HG02763 (cell line): ENCODE measurements around the gene DHCR7.

Experiments
- ATAC-seq: cut with Tn5 transposase; IDR thresholded peaks from one replicate; pipeline ENCODE4 v1.9.1; 2021; ENCODE audit warnings: mild to moderate bottlenecking, moderate library complexity; ENCODE audit not compliant: unreplicated experiment

Gene DHCR7

DNA sequence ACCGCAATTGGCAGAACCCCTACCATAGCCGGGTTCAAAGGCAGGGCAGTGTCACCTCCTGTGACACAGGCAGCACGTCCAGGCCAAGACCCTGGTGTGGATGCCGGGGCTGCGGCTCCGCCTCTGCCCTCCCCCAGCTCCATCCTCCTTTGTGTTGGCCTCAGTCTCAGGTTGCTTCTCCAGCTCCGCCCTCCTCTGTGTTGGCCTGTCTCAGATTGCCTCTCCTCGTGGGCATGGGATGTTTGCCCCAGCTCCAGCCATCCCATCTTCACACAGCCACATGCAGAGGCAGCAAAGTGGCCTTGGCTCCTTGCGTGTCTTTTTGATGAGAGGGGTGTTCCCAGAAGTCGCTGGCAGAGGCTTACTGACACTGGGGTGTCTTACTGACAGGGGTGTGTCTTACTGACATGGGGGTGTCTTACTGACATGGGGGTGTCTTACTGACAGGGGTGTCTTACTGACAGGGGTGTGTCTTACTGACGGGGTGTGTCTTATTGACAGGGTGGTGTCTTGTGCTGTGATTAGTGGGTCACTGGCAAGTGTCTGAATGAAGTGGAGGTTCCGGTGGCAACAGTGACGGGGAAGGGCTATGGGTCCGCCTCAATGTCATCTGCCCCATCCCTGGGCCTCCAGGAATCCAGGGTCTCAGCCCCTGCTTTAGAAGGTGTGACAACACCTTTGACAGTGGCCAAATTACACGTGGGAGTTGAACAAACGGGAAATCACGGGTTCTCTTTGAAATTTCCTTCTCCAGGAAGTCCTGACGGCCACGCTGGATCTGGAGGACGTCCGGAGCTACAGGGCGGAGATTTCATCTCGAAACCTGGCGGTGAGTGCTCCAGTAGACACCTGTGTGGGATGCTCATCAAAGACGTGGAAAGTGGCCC is 29.7 kb upstream of the DHCR7 start:
- ATAC-seq: no peak

DNA sequence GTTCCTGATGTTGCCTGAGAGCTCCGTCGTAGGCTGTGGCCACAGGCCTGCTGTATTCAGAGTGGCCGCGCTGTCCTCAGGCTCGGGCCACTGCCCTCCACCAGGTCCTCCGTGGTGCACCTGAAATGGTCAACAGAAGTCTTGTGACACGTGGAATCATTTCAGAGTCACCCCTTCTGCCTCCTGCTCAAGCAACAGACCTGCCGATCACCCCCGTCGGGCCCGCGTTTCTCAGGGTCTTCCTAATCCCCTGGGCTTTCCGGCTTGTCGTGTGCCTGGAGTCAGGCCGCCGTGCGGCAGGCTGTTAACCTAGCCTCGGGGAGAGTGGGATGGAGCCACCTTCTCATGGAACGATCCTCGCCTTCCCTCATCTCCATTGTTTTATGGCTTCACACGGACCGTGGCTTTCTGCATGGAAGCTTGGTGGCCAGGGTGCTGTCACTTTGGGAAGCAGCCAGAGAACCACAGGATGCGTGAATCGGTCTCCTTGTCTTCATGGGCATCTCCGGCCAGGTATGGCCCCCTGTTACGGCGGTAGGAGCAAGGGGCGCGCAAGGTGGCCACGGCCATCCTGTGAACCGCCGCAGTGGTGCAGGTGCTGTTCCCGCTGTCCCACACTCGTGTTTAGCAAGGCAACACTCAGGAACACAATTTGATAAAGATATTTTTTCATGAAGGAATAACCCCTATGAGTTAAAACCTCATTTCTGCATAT is 28.9 kb upstream of the DHCR7 start:
- ATAC-seq: no peak

DNA sequence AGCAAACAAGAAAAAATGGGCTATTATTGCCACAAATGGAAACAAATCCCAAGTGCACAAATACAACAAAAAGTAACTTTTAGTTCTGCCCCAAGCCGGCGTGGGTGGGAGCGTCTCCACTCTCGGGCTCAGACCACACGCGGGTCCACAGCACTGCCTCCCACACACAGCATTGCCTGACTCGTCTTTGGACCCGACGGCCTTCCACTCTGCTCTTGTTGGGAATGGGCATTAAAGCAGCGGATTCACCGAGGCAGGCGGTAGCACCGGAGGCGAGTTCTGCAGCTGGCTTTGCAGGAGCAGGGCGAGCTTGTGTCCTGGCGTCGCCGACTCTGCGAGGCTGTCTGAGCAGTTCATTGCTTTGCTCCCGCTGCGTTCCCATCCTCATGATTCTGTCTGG is 27.8 kb upstream of the DHCR7 start:
- no peak for ATAC-seq

DNA sequence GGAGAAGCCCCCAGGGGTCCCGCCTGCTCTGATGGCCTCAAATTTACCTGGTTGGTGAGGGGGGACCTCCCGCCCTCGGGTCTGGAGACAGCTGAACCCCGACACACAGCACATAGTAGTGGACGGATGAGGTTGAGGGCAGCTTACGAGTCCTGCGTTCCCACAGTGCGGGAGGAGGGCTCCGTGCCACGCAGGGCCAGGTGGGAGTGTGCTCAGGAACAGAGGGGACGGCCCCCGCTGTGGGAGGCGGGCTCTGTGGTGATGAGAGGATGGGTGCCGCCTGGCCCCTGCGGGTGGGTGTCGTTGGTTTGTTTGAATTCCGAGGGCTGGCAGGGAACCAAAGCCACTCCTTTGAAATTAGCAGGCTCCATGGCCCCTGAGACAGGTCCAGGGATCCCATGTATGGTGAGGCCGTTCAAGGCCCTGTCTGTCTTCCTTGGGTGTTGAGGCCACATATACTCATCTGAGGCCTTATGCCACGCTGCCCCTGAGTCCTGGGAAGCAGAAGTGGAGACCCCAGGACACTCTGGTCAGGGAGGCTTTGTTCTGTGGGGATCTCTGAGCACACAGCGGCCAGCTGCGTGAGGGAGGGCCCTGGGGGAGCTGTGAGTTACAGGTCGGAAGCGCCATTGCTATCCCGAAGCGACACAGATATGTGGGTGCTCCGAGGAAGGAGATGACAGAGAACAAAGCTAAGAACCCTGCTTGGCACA is 26.7 kb upstream of the DHCR7 start:
- ATAC-seq: no peak

DNA sequence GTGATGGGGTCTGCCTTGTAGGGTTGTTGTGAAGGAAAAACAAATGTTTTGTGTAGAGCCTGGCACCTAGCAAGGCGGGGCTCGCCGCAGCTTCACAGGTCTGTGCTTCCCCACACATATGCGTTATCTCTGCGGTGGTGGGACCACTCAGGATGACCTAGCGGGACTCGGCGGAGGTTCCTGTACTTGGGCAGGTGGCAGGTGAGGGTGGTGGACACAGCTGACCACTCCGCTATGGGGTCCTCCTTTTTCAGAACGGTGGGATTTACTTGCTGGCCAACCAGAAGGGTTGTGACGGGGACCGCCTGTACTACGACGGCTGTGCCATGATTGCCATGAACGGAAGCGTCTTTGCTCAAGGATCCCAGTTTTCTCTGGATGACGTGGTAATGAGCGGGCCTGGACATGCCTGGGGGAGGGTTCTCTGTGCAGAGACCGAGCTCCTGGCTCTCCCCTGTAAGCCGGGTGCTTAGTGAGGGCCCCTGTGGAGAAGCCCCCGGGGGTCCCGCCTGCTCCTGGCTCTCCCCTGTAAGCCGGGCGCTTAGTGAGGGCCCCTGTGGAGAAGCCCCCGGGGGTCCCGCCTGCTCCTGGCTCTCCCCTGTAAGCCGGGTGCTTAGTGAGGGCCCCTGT is 26.1 kb upstream of the DHCR7 start:
- no peak for ATAC-seq

DNA sequence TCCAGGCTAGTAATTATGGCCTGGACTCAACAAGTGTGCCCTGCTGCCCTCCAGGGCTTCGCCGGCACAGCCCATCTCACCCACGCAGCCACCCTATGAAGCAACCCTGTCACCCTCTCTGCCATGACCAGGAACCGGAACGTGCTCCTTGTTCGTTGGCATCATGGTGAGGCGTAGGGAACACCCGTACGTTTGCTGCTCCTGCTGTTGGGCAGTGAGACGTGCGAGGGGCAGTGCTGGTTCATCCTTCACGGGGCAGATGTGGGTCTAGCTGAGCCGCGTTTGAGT is 25.5 kb upstream of the DHCR7 start:
- ATAC-seq: no peak

DNA sequence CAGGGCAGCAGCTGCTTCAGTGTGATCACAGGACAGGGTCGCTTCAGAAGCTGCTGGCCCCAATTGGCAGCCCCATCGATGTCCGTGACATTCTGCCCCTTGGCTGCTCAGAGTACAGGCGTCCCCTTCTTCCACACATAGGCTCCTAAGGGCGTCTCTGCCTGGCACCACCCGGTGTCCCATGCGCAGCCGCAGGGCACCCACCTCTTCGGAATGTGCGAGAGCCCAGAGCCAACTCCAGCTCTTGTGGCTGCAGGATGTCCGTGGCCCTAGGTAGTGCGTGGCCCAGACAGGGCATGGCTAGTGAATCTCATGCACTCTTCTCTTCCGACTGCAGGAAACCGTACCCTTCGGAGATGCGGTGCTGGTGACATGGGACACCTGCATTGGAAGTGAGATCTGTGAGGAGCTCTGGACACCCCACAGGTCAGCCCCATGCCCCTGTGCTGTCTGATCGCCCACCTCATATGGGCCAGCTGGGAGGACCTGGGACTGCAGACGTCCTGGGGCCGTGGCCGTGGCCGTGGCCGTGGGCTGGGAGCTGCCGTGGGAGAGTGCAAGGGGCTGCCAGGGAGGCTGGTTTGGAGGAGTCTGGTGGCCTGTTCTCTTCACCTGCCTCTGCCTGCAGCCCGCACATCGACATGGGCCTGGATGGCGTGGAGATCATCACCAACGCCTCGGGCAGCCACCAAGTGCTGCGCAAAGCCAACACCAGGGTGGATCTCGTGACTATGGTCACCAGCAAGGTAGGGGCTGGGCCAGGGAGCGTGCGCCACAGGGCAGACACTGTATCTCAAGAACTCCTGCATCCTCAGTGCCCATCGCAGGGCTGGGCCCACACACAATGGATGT is 25.0 kb upstream of the DHCR7 start:
- ATAC-seq: no peak

DNA sequence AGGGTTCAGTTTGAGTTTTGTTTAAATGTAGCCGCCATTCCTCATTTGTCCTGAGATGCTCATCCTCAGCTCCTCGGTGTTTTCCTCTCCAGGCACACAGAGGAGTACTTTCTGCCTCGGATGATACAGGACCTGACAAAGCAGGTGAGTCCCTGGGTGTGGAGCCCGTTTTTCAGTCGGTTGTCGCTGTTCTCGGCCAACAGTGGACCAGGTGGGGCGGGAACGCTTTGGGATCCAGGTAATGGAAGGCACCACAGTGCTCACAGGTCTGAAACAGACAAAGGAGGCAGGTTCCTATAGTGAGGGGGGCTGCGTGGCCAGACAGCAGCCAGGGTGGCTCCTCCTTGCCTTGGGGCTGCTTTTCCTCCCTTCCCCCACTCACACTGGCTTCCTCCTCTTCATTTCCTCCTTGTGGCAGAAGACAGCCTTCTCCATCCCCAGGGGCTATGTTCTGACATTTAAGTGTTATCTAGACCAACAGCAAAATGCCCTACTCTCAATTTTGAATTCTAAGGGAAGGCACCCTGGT is 24.2 kb upstream of the DHCR7 start:
- no peak for ATAC-seq

DNA sequence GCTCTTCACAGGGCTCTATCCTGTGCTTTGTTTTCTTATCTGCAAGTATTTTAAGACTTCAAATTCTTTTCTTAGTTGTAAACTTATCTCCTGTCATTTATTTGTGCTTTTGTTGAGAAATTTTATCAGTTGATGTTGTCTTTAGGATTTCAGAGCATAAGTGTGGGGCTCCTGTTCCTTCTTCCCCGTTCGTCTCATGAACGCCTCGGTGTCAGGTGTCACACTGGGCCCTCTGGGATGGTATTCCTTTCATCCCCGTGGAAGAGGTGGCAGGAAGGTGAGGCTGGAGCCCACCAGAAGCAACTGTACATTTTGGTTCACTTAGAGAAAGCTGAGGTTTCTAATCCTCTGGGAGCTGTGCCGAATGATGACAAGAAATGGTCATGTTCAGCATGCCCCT is 22.8 kb upstream of the DHCR7 start:
- no peak for ATAC-seq

DNA sequence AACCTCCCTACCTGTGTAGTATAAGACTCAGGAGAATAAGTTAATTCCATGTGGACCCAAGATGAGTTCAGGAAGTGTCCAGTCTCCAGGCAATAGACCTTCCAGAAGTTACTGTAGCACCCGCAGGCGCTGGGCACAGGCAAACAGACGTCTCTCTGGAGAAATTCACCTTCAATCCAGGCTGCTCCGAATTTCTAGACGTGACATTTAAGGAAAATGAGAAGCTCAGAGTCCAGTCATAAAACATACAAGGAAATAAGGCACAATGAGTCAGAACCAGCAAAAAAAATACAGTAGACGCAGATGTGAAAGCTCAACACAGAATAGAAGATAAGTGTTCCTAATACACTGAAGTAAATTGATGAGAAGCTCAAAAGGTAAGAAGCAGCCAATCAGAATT is 19.0 kb upstream of the DHCR7 start:
- no peak for ATAC-seq

DNA sequence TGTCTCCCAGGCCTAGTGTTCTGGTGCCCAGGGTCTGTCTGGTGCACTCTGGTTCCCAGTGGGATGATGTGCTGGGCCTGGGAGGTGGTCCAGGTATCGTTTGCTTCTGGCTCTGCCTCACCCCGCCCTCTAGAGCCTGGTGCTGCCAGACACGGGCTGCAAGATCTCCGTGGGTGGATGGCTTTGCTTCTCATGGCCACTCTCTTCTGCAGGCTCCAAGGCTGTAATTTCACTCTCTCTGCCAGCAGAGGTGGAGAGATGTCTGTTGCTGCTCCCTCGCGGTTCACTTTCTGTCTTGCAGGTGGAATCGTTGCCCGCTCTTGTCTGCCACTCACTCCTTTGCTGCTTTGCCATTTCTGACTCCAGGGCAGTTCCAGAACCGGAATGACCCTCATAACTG is 18.2 kb upstream of the DHCR7 start:
- no peak for ATAC-seq

DNA sequence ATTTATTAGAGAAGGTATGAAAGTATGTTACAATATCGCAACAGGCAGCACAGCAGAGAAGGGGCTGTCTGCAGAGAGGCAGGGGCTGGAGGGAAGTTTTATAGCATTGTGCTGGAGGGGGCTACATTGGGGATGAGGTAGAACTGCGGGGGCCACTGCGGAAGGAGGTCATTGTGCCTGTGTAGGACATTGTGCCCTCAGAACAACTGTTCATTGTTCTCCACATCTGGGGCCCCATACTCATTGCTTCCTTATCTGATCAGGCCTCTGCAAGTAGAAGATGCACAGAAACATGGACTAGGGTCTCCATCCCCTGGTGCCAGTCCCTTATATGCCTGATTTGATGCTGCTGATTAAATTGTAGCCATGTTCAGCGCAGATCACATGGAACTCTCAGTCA is 16.9 kb upstream of the DHCR7 start:
- ATAC-seq: no peak

DNA sequence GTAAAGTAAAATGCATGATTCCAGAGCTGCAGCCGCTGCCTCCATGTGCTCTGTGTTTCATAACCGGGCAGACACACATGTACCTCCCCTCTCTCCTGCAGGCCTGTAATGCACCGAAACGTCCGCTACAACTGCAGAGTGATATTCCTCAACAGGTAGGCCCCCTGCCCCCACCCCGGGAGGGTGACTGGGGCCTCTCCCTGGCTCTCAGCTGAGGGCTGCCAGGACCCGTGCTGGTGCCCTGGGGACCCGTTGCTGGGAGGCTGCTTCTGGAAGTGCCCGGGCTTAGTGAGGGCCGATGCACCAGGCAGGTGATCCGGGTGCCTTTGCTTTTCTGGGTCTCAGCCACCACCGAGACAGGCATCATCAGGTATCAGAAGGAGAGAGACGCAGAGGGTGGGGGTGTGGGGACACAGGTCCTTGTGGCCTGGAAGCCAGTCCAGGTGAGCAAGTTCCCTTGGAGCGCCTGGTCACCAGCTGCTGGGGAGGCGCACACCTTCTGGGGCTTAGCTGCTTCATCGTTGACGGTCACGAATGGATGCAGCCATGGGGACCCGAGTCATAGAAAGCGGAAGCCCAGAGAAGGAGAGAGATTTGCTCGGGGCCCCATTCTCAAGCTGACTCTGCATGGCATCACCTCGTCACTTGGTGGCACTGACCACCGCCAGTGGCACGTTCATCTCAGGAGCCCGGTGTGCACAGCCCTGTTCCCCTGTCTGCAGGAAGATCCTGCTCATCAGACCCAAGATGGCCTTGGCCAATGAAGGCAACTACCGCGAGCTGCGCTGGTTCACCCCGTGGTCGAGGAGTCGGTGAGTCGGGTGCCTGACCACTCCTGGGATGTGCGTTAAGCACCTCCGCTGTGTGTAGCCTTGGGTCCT is 15.4 kb upstream of the DHCR7 start:
- no peak for ATAC-seq

DNA sequence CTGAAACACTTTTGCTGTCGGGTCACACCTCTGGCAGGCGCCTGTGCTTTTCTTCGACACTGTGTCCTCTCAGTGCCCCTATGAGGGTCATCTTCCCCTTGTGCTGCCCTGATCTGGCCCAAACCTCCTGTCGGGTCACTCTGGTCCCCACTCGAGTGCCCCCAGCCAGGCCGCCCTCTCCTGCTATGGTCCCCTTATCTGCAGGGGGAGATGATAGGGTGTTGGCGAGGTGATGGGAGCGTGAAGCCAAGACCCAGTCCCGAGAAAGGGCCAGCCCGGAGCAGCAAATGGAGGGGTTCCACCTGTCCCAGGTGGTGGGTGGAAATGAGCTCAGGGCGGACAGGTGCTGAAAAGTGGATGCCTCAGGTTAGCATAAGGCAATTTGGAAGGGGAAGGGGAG is 14.5 kb upstream of the DHCR7 start:
- ATAC-seq: no peak

DNA sequence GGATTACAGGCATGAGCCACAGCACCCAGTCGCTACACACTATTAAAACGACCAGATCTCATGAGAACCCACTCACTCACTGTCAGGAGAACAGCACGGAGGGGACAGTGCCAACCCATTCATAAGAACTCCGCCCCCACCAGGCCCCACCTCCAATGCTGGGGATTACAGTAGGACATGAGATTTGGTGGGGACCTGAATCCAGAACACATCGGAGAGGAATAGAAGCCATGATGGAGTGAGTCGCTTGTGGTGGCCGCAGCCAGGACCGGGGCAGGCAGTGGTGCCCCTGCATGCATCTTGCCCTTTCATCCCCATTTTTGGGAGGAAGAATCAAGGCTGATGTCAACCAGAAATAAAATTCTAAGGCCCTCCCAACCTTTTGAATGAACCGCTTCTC is 13.5 kb upstream of the DHCR7 start:
- ATAC-seq: no peak

DNA sequence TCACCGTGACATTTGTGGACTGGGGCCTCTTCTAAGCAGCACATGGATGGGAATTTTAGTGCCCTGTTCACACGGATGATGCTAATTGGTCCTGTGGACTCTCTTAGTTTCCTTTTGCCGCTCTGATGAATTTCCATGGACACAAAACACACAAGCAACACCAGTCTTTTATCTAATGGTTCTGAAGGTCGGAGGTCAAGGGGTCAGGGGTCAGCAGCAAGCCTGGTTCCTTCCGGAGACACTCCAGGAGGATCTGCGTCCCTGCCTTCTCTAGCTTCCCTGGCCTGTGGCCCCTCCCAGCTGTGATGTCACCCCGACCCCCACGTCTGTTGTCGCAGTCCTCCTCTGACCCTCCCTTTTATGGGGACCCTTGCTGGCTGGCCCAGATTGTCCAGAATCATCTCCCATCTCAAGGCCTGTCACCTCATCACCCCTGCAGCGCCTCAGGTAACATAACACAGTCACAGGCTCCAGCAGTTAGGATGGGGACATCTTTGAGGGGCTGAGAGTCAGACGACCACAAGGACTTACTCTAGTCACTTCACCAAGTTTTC is 11.7 kb upstream of the DHCR7 start:
- ATAC-seq: no peak

DNA sequence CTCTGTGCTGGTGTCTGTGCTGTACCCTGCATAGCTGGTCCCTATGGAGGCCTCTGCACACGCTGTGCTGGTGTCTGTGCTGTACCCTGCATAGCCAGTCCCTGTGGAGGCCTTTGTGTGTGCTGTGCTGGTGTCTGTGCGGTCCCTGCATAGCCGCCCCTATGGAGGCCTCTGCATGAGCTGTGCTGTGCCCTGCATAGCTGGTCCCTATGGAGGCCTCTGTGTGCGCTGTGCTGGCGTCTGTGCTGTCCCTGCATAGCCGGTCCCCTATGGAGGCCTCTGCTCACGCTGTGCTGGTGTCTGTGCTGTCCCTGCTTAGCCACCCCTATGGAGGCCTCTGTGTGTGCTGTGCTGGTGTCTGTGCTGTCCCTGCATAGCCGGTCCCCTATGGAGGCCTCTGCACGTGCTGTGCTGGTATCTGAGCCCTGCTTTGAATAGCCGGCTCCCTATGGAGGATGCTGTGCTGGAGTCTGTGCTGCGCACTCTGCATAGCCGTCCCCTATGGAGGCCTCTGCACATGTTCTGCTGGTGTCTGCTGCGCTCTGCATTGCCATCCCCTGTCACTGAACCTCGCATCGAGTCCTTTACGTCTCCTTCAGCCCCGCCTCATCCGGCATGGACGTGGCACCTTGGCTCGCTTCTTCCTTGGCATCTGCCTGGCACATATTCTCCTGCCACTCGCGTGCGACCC is 11.0 kb upstream of the DHCR7 start:
- no peak for ATAC-seq
